GM18526 (cell line): ENCODE measurements around the gene STRN4.

Experiments
- POLR2A ChIP-seq: IDR thresholded peaks from 3 replicates; pipeline ENCODE4 v1.6.1; 2011; ENCODE audit not compliant: insufficient read length; ENCODE audit errors: extremely low read depth

STRN4 gene

GRCh38 chr19:46723023-46723461, 23.2 kb downstream of the STRN4 start:
- no peak for TF ChIP-seq POLR2A

DNA sequence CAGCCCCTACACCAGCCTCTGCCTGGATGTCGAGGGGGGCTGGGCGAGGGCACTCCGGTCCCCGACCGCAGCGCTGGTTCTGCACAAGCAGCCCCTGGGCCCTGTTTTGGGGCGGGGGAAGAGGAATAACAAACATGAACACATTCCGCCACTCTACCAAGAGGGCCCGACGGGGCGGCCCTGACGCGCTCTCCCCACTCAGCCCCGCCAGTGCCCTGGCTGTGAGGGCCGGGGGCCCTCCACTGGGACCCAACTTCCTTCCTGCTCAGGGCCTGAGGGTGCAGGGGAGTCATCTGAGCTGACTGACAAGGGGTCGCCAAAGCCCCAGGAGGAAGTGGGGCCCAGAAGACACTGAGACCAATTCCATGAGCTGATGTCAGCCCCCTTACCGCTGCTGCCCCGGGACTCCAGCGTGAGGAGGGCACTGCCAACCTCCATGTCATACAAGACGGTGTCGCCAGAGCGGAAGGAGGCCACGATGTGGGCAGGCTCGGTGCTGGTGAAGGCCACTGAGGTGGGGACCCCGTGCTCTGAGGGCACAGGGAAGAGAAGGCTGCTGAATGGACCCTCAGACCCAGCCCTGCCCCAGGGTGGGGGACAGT, 23.7 kb downstream of the STRN4 start:
- no peak for TF ChIP-seq POLR2A

- no peak for TF ChIP-seq POLR2A
Measured at GRCh38 chr19:46722004-46722380, 24.3 kb downstream of the STRN4 start.

DNA sequence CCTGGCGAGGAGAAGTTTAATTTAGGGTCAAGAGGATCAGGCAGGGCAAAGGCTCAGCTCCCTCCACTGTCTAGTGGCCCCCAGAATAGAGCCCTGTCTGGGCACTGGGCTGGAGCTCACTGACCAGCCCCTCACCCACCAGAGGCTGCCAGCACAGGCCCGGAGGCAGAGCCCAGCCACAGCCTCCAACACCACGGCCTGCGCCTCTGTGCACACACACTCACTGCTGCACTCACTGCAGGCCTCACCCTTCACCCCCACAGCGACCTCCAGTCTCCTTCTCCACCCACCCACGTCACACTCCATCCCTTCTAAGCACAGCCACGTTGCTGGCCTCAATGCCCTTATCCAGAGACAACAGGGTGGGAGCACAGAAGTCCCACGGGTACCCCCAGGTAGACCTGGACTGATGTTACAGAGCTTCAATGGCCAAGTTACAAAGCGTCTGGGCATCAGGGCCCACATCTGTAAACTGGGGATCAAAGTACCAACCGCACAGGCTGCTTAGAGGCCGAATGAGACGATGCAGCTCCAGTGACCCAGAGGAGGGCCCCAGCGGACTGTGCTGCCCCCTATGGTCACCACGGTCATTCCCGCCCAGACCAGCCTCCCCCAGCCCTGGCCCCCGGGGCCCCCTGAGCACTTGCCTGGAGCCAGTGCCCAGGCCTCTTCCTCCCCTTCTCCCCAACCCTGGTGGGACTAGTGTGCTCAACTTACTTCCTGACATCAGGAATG, 24.8 kb downstream of the STRN4 start:
- TF ChIP-seq POLR2A, result no peak

DNA sequence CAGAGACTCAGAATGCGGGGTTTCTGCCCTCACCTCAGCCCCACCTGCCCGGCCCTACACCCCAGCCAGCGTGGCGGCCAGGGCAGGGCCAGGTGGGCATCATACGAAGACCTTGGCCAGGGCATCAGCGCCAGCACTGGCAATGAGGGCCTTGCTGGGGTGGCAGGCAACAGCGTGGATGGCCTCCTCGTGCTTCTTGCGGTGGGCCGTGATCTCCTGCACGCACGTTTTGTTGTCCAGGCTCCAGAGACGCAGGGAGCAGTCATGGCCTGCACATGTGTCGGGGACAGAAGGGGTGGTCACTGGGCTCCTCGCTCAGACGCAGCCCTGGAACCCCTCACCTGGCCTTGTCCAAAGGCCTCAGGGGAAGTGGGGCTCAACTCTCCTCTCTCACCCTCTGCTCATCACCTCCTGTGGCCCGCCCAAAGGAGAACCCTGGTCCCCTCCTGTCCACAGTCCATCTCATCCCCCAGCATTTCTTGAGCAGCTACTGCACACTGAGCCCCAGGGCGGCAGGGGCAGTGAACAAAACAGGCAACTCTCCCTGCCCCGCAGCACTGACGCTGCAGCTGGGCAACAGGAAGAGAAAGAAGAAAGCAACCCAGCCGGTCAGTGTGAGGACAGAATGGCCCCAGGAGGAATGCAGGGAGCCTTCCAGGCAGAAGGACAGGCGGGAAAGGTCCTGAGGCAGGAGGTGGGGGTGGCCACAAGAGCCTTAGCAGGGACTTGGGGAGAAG, 25.6 kb downstream of the STRN4 start:
- no peak for TF ChIP-seq POLR2A

DNA sequence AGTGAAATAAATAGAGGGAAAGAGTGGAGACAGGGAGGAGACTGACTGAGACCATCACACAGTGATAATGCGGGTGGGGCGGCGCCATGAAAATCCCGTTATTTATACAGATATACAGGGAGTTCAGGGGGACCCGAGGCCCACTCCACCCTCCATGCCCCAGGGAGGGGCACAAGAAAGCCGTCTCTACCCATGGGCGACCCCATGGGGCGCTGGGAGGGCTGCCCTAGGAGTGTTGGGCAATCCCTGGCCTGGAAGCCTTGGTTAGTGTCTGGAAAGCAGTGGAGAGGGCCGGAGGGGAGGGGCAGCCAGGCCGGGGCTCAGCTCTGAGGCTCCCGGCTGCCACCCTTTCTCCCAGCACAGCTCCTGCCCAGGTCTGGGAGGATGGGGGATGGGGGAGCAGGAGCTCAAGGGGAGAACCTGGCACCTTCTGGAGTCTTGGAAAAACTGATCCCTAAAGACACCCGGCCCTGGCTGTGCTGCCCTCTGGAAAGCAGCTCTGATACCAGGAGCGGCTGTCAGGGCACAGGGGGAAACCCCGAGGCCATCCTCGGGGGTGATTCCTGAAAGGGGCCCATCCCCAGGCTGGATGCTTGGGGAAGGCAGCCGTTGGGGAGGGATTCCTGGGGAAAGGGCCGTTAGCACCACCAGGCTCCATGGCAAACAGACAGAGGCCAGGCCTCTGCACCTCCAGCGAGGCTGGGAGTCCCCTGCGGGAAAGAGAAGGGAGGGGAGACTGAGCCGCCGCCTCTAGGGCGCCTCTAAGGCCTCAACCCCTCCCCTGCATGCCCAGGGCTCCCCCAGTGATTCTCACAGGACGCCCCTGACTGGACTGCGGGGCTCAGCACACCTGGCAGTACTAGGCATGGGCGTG, 26.4 kb downstream of the STRN4 start:
- TF ChIP-seq POLR2A, result no peak

GRCh38 chr19:46718934-46719622, 27.2 kb downstream of the STRN4 start:
- TF ChIP-seq POLR2A, result peak; percentile 59

GRCh38 chr19:46718157-46718933, 27.9 kb downstream of the STRN4 start:
- TF ChIP-seq POLR2A, result peak; percentile 46

DNA sequence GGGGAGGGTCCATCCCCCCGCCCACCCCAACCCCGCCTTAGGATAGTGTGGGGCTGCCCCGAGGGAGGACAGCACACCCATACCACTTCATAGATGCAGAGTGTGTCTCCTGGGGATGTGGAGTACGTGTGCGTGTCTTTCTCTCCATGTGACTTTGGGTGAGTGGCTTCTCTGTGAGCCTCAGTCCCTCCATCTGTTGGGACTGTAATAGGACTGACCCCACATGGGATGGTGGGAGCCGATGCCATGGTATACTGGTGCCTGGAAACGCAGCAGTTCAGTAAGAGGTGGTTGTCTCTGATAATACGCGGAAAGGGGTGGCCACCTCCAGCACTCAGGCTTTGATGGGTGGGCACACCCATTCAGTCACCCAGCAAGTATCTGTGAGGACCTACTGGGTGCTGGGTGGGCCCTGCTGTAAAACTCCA, 28.5 kb downstream of the STRN4 start:
- peak; percentile 3 for TF ChIP-seq POLR2A

DNA sequence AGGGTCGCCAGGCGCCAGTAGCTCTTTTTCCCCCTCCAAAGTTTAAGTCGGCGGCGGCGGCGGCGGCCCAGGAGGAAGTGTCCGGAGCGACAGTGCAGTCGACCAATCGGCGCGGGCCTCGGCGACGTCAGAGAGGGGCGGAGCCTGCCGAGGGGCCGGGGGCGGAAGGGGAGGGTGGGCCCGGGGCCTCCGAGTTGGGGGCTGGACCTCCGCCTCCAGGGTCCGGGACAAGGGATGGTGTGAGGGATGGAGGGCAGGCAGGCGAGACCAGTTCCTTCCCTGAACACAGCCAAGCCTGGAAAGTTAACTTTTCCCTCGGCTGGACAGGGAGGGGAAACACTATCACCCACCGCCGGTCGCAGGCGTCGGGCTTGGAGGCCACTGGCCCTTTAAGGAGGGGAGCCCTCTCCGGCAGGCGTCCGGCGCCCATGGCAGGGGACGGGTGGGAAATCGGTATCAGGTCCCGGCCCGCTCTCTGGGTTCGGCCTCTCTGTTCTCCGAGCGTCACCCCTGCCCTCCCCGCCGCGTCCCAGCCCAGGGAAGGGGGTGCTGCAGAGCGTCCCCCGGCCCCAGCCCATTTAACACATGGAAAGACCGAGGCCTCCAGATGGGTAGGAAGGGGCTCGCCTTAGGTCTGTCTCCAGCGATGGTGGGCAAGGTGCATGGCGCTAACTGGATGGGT, 29.1 kb downstream of the STRN4 start, which contains the start of gene PRKD2:
Gene PRKD2 (minus strand): TSS at position 81 of the 682 bp plus-strand sequence. CDS start 744 bp downstream, outside the sequence.
- TF ChIP-seq POLR2A, result peak; percentile 53

- TF ChIP-seq POLR2A, result no peak
Measured at GRCh38 chr19:46716672-46717033, 29.6 kb downstream of the STRN4 start.

- TF ChIP-seq POLR2A, result no peak
Measured at GRCh38 chr19:46715975-46716671, 30.1 kb downstream of the STRN4 start.

- TF ChIP-seq POLR2A, result peak; percentile 30
Measured at GRCh38 chr19:46715620-46715974, 30.7 kb downstream of the STRN4 start.
